NOMO-1 treated with DMSO at 0.1 percent for 48 hours (cell line): ENCODE results near the gene DESI1.
"Not testable (repeated sequence)": the region's sequence is repeated elsewhere in the genome, so short reads cannot be mapped to it uniquely, and the experiment has no call there.

ENCODE experiments used
- DNase-seq: peaks from one replicate; lab custom pipeline; 2025; ENCODE audit not compliant: unreplicated experiment; lab: John Stamatoyannopoulos, UW

The DESI1 gene

DNA sequence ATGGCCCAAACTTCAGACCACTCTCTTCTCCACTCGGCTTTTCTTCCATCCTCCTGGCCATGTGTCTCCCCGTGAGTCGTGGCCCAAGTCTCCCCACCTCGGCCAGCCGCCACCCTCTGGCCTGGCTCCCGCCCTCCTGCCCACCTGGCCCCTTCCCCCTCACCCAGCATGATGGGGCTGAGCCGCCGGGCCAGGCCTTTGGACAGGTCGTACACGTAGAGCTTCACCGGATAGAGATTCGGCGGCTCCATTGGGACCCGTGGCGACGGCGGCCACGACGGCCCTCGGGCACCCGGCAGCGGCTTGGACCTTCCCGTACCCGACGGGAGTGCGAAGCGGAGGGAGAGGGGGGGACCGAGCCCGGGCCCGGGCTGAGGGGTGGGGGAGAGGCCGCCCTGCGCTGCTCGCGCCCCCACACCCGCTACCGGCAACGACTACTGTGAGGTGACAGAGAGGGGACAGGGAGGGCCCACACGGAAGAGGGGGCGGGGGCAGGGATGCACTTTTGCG is at the start of gene DESI1:
TSS of gene DESI1 (minus strand) at position 455 of the 510 bp plus-strand sequence. CDS start at position 251, 204 bp downstream.
- peak; percentile 23 for DNase-seq

DNA sequence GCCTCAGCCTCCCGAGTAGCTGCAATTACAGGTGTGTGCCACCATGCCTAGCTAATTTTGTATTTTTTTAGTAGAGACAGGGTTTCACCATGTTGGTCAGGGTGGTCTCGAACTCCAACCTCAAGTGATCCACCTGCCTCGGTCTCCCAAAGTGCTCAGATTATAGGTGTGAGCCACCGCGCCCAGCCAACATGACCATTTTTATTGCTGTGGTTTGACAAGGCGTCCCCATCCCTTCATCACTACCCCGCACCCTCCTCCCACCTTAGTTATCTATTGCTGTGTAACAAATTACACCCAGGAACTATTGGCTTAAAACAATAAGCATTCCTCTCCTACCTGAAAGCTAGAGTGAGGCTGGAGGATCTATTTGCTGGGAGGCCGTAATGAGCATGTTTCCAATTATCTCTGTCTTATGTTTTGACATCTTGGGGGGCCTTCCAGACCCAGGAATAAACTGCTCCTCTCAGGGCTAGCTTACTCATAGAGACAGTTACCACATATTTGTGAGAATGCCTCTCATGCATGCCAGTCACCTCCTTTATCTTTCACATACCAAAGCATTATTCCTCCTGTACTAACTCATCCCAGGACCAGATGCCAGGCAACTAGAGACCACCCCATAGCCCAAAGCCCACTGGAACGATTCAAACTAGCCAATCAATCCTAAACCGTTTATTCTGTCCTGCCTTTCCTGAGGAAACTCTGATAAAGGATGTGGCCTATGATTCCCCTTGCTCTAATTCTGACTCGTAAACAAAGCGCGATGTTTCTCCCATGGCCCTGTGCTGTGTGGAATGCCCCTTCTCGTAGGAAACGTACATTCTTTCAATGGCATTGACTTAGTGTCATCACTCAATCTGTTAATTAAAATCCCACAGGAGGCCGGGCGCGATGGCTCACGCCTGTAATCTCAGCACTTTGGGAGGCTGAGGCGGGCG is 48.4 kb upstream of the DESI1 start:
- DNase-seq, result no peak

DNA sequence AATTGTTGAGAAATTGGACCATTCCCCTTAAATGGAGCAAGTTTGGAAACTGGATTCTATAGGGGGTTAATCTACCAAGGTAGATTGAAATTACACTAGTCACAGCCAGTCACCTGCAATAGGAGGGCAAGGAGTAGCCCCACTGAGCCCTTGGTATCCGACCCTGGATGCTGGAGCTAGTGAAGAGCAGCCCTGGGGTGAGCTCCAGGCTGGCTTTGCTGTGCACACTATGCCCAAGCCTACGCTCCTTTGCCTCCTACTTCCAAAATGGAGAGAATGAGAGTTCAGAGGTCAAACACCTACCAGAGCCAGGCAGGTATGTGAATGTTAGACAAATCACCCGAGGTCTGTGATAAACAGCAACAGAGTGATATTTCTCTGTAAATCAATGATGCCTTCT is 44.1 kb upstream of the DESI1 start:
- no peak for DNase-seq

DNA sequence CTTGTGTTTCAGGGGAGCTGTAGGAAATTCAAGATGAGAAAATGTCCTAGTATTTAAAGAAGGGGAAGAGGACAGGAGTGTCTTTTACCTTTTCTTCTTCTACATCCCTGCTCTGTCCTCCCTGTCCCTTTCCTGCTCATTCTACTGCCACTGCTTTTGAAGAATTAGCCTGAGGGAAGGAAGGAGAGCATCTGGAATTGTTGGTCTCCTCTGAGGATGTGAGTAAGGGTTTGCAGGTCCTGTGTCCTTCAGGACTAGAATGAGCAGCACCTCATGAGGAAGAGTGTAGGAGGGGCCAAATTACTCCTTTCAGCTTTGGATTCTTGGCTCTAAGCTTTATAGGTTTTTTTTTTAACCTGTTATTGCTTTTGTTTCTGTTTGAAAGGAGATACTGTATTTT is 43.6 kb upstream of the DESI1 start:
- no peak for DNase-seq

DNA sequence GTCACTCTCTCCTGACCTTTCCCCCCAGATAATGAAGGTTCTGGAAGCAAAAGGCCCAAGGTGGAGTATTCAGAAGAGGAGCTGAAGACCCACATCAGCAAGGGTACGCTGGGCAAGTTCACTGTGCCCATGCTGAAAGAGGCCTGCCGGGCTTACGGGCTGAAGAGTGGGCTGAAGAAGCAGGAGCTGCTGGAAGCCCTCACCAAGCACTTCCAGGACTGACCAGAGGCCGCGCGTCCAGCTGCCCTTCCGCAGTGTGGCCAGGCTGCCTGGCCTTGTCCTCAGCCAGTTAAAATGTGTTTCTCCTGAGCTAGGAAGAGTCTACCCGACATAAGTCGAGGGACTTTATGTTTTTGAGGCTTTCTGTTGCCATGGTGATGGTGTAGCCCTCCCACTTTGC is 42.8 kb upstream of the DESI1 start:
- DNase-seq, result not testable (repeated sequence)

DNA sequence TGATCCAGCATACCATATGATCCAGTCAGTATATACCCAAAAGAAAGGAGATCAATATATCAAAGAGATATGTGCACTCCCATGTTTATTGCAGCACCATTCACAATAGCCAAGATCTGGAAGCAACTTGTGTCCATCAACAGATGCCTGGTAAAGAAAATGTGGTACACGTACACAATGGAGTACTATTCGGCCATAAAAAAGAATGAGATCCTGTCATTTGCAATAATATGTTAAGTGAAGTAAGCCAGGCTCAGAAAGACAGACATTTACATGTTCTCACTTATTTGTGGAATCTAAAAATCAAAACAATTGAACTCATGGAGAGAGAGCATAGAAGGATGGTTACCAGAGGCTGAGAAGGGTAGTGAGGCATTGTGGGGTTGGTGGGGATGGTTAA is 40.9 kb upstream of the DESI1 start:
- DNase-seq, result no peak

DNA sequence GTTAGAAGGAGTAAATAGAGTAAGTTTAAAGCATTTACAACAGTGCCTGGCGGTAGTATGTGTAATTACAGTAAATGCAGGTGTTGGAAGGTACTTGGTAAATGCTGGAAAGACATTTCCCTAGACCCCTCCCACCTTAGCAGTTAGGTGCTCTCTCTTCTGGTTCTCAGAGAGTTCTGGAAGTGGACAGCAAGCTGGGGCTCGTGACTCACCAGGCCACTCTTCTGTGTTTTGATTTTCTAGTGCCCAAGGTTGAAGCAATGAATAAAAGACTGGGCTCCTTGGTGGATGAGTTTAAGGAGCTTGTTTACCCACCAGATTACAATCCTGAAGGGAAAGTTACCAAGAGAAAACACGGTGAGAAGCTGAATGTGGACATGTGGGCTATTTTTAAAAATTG is 40.2 kb upstream of the DESI1 start:
- DNase-seq, result no peak

DNA sequence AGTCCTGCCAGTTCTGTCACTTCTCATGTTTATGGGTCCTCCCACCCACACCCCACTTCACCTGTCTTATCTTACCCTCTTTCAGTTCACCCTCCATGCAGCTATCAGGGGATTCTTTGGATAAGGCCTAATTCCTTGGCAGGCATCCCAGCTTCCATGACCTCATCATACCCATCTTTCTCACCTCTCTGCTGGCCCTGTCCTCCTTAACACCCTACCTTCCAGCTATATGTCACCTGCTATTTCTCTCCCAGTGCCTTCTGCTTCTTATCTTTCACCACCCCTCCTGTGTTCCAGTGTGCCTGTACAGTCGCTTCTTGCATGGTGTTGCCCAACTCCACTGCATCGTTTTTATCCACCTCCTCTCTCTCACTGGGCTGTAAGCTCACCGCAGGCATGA is 39.6 kb upstream of the DESI1 start:
- DNase-seq, result no peak

DNA sequence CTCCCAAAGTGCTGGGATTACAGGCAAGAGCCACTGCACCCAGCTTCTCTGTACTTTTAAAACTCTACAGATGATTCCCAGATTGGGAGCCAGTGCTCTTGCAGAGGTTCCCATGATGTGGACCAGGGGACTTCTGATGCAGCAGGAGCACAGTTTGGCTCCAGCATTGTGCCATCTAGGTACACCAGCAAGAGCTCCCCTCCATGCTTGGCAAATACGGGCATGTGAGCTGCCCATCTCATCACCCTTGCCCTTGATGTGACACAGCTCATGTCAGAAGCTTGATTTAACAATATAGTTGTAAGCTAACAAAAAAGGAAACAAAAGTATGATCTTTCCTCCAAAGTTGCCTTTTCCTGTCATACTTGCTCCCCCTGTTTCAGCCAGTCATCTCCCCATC is 39.1 kb upstream of the DESI1 start:
- no peak for DNase-seq

DNA sequence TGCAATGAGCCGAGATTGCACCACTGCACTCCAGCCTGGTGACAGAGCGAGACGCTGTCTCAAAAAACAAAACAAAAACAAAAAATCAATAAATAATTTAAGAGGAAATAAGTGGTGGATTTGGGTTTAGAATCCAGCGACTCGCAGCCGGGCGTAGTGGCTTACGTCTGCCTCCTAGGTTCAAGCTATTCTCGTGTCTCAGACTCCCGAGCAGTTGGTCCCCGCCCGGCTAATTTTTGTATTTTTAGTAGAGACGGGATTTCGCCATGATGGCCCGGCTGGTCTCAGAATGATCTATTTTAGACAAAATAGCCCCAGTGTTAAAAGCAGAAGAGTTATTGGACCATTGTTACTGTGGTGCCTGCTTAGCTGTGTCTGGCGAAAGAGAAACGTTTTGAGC is 38.0 kb upstream of the DESI1 start:
- DNase-seq, result no peak

DNA sequence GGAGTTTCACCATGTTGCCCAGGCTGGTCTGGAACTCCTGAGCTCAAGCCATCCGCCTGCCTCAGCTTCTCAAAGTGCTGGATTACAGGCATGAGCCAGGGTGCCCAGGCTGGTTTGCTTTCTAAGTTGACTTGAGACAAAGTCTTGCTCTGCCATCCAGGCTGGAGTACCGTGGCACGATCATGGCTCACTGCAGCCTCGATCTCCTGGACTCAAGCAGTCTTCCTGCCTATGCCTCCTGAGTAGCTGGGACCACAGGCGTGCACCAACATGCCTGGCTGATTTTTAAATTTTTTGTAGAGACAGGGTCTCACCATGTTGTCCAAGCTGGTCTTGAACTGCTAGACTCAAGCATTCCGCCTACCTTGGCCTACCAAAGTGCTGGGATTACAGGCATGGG is 36.9 kb upstream of the DESI1 start:
- no peak for DNase-seq

DNA sequence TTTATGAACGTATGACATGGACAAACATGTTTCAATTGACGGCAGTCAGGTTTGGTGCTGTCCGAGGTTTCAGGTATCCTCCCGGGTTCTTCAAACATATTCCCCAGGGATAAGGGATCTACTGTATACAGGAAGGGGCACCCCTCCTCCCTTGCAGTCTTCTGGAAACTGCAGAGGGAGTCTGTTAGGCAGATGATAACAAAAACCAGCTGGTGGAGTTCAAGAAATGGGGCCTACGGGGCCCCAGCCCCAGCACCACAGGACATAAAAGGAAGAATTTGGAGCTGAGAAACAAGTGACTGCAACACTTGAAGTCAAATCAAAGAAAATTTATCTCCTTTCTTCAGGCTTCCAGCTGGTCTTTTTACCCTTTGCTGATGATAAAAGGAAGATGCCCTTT is 35.7 kb upstream of the DESI1 start:
- DNase-seq, result no peak

DNA sequence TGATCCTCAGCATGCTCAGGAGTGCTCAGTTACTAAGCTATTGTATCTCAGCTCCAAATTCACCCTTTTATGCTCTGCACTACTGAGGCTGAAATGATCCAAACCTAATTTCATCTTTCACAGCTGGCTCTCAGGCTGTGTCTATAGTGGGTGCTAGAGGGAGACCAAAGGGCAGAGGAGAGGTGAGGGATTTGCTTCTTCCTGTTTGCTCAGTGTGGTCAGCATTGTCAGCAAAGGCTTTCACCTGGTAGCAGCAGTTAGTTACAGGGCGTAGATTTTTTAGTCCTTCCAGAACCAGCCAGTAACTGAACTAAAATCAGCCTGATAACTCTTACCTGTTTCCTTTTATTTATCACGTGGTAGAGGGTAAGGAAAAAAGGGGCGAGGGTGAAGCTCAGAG is 33.5 kb upstream of the DESI1 start:
- DNase-seq, result no peak

DNA sequence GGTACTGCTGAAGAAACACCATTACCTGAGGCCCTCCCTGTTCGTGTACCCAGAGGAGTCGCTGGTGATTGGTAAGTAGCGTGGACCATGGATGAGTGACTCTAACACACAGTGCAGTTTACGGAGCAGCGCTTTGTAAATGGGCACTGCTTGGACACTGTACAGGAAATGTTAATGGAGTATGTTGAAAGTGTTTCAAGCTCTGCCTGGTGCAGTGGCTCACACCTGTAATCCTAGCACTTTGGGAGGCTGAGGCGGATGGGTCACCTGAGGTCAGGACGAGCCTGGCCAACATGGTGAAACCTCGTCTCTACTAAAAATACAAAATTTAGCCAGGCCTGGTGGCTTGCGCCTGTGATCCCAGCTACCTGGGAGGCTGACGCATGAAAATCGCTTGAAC is 30.0 kb upstream of the DESI1 start:
- DNase-seq, result no peak

DNA sequence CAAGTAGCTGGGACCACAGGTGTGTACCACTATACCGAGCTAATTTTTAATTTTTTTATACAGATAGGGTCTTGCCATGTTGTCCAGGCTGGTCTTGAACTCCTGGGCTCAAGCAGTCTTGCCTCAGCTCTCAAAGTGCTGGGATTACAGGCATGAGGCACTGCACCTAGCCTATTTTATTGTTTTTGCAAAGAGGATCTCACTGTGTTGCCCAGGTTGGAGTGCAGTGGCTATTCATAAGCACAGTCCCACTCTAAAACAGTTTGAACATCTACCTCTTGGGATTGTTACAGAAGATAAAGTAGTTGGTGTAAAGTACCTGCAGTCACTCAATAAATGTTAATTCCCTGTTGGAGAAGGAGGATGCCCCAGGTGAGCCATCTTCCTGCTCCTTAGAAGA is 29.4 kb upstream of the DESI1 start:
- DNase-seq, result no peak

DNA sequence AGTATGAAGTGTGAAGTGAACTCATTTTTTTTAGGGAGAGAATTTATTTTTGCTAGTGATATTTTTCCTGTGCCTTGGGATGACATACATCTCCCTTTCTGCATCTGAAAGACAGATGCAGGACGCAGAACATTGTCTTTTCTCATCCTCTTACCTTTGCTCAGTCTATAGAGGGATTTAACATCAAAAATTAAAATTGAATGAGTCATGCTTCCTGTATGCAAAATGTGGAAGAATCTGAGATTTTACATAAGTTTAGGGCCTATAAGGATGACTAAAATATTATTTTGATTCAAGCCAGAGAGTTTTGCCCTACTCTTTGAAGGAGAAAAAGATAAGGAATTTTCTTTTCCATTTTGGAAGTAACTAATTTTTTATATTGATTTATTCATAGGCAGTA is 27.6 kb upstream of the DESI1 start:
- DNase-seq, result no peak

DNA sequence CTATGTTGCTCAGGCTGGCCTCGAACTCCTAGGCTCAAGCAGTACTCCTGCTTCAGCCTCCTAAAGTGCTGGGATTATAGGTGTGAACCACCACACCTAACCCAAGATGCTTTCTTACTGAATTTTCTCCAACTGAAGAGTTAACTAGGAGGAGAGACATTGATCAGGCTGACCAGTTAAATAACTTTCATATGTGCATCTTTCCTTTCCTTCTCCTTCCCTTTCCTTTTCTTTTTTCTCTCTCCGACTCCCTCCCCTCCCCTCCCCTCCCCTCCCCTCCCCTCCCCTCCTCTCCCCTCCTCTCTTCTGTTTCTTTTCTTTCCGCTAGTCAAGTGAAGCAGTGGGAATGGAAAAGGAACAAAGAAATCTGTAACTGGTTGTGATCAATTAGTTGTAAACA is 26.9 kb upstream of the DESI1 start:
- DNase-seq, result no peak

DNA sequence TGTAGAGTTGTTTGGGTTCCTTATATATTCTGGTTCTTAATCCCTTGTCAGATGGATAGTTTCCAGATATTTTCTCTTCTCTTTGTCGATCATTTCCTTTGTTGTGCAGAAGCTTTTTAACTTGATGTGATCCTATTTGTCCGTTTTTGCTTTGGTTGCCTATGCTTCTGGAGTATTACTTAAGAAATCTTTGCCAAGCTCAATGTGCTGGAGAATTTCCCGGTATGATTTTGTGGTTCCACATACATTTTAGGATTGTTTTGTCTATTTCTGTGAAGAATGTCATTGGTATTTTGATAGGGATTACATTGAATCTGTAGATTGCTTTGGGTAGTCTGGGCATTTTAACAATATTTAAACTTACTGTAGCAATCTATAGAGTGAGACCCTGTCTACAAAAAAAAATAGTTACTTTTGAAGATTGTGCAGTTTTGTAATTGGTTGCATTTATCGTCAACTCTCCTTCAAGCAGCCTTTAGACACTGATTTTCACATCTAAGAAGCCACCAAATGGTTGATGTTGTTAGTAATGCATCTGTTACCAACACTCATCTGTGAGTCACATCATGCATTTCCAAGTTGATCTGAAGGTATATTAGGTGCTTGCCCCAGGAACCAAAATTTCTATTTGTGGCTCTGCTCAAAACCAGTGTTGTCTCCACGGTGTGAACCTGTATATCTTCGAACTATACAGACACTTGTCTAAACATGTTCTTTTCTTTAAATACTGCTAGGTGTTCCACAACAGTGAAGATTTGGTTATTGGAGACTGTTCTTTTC is 21.7 kb upstream of the DESI1 start:
- no peak for DNase-seq

DNA sequence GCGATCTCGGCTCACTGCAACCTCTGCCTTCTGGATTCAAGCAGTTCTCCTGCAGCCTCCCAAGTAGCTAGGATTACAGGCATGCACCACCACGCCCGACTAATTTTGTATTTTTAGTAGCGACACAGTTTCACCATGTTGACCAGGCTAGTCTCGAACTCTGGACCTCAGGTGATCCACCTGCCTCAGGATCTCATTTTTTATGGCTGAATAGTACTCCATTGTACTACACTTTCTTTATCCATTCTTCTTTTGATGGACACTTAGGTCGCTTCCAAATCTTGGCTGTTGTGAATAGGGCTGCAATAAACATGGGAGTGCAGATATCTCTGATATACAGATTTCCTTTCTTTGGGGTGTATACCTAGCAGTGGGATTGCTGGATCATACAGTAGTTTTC is 21.0 kb upstream of the DESI1 start:
- no peak for DNase-seq

DNA sequence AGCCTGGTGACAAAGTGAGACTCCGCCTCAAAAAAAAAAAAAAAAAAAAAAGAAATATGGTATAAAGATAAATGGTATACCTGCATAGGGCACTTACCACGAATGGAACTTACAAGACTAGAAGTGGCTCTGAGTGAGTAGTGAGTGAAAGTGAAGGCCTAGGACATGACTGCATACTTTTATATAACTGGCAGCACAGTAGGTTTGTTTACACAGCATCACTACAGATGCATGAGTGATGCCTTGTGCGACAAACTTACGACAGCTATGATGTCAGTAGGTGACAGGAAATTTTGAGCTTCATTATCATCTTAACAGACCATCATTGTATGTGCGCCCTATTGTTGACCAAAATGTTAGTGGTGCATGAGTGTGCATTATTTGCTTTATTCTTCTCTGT is 17.9 kb upstream of the DESI1 start:
- no peak for DNase-seq

DNA sequence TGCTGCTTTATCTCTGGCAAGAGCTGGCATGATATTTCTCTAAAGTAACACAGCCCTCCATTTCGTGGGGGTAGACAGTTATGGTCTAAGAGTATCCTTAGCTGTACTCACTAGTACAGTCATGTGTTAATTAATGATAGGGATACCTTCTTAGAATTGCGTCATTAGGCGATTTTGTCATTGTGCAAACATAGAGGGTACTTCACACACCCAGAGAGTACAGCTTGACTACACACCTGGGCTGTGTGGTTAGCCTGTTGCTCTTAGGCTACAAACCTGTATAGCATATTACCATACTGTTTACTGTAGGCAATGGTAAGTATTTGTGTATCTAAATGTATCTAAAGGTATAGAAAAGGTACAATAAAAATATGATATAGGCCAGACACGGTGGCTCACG is 17.3 kb upstream of the DESI1 start:
- no peak for DNase-seq

DNA sequence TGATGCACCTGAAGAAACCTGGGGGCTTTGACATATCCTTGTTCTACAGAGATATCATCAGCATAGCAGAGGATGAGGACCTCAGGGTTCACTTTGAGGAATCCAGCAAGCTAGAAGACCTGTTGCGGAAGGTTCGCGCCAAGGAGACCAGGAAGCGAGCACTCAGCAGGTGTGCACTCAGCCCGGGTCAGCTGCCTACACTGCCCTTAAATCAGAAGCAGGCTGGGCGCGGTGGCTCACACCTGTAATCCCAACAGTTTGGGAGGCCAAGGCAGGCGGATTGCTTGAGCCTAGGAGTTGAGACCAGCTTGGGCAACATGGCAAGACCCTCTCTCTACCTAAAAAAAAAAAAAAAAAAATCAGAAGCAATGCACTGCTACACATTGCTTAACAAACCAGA is 16.8 kb upstream of the DESI1 start:
- not testable (repeated sequence) for DNase-seq
